Sigmoid colon (tissue), 7 donors: ENCODE results near the gene MTM1. TPM values are rescaled to one million over a fixed set of nuclear protein-coding genes. Genes with fewer than 3 reads are reported as not detected.

Experiments used
- DNase-seq: peaks from one replicate; pipeline ENCODE4 v3.0.0-alpha.2; 2019
- H3K27ac ChIP-seq, 4 donors: fragments of 200-600 bp; sonication (generic); one replicate each; pipeline ENCODE4 v1.5.1; 2016 to 2019; ENCODE audit warnings: mild to moderate bottlenecking in 1 of 4
- H3K27me3 ChIP-seq, 3 donors: fragments of 200-600 bp; sonication (generic); one replicate each; pipeline ENCODE4 v1.5.1; 2019; ENCODE audit warnings: mild to moderate bottlenecking in 1 of 3
- H3K36me3 ChIP-seq, 4 donors: fragments of 200-600 bp; sonication (generic); one replicate each; pipeline ENCODE4 v1.5.1; 2016 to 2019
- H3K4me1 ChIP-seq, 4 donors: fragments of 200-600 bp; sonication (generic); one replicate each; pipeline ENCODE4 v1.5.1; 2017 to 2019
- H3K4me3 ChIP-seq, 4 donors: fragments of 200-600 bp; sonication (generic); one replicate each; pipeline ENCODE4 v1.5.1; 2017 to 2019; ENCODE audit warnings: mild to moderate bottlenecking in 2 of 4, moderate library complexity in 1 of 4
- H3K9me3 ChIP-seq, 4 donors: fragments of 200-600 bp in 3 of 4; sonication (generic) in 3 of 4; one replicate each; pipeline versions ENCODE4 v1.5.1 to v1.6.1; 2013 to 2019
- CTCF ChIP-seq, 4 experiments: fragments of 450-650 bp in 3 of 4; fragments of 200-600 bp in 1 of 4; IDR thresholded peaks; one replicate each; pipeline ENCODE4 v1.5.1; 2016 to 2019; ENCODE audit warnings: antibody characterized with exemption in 4 of 4, mild to moderate bottlenecking in 3 of 4, moderate library complexity in 2 of 4
- EP300 ChIP-seq, 4 donors: sonication (generic); formaldehyde crosslinking; IDR thresholded peaks; one replicate each; pipeline ENCODE4 v1.6.1; 2017; ENCODE audit warnings: antibody characterized with exemption in 4 of 4
- POLR2A ChIP-seq, 2 donors: fragments of 450-650 bp; IDR thresholded peaks; one replicate each; pipeline ENCODE4 v1.6.1; 2016; ENCODE audit warnings: antibody characterized with exemption in 2 of 2, mild to moderate bottlenecking in 2 of 2, moderate library complexity in 2 of 2
- POLR2AphosphoS5 ChIP-seq, 4 donors: sonication (generic); formaldehyde crosslinking; IDR thresholded peaks; one replicate each; pipeline ENCODE4 v1.6.1; 2017; ENCODE audit warnings: antibody characterized with exemption in 4 of 4
- WGBS, 2 donors: extraction: QIAGEN DNeasy Blood & Tissue Kit; methylation state at CpG; one replicate each; pipeline ENCODE4 v1.1.7; 2013; 5-methylcytosine and 5-hydroxymethylcytosine counted together
- intact Hi-C: fragments of 100-400 bp; cut with DNase I; formaldehyde crosslinking; loops from one replicate; pipeline ENCODE4 v1.15.1; 2023
- polyA plus RNA-seq, 3 donors: library from polyadenylated mRNA; stranded (reverse); fragments of 200-250 nt; gene quantifications; one replicate each; pipeline ENCODE4 v1.2.3, GENCODE V29; 2013
- total RNA-seq, 4 donors: library from RNA; depleted of rRNA; stranded (reverse); fragments of >200 nt; gene quantifications; one replicate each; pipeline ENCODE4 v1.1.0, GENCODE V29; 2016
- donor health status: healthy with polysubstance abuse.
- donor health status: Bipolar disorder and iron deficiency.
- donor health status: healthy.

MTM1 gene
- total and polyA plus RNA-seq, 7 donors = 13.1 to 30.1 (median 19.6) TPM

- Histone ChIP-seq H3K4me3 (no peak overlapping the region), H3K4me1 (peaks cover 0 to 8% (median 0%) of the 10 kb centered on the region in 4 donors), H3K36me3 (no peaks in the 10 kb centered on the region), H3K9me3 (no peaks in the 10 kb centered on the region), H3K27ac (no peak overlapping the region), H3K27me3 (no peaks in the 10 kb centered on the region)
- WGBS, 2 donors = 69 to 84% methylated on average over 3 of the region's 3 CpGs
- intact Hi-C loops = loop anchor here (10.0 kb wide), 1 partner anchor 770 kb away; no protein-coding TSS in a partner anchor
- DNase-seq = no peak
- TF ChIP-seq CTCF (IDR thresholded peaks at IDR 0.05) (no peak), POLR2AphosphoS5 (IDR thresholded peaks at IDR 0.05) (no peak)
Measured at GRCh38 chrX:150715184-150715583, 146.8 kb downstream of the MTM1 start.

GRCh38 chrX:150719621-150720020 lies 151.2 kb downstream of the MTM1 start:
- DNase-seq = no peak
- Histone ChIP-seq H3K27ac (no peak overlapping the region), H3K4me3 (no peak overlapping the region), H3K4me1 (peaks cover 0 to 8% (median 0%) of the 10 kb centered on the region in 4 donors), H3K9me3 (no peaks in the 10 kb centered on the region), H3K27me3 (no peaks in the 10 kb centered on the region), H3K36me3 (no peaks in the 10 kb centered on the region)
- intact Hi-C loops = loop anchor here (10.0 kb wide), 1 partner anchor 775 kb away; no protein-coding TSS in a partner anchor
- WGBS, 2 donors = 92 to 94% methylated on average over 4 of the region's 4 CpGs
- TF ChIP-seq EP300 (IDR thresholded peaks at IDR 0.05) (no peak), CTCF (IDR thresholded peaks at IDR 0.05) (no peak), POLR2AphosphoS5 (IDR thresholded peaks at IDR 0.05) (no peak), POLR2A (IDR thresholded peaks at IDR 0.05) (no peak)

Other genes starting within 250 kb of the MTM1 start
- 1 to 10 TPM; 1.2 to 6.4 (median 2.2) TPM for gene MAMLD1, start 205.3 kb upstream of the MTM1 start, total RNA-seq
- 1 to 10 TPM in 1 of 3 donors, under 1 TPM in 2; under 0.01 to 1.1 (median 0.23) TPM for gene MAMLD1, start 205.3 kb upstream of the MTM1 start, polyA plus RNA-seq
- 10 to 100 TPM in 3 of 4 donors, 1 to 10 TPM in 1; 10.0 to 27.0 (median 17.4) TPM for gene MTMR1, start 124.8 kb downstream of the MTM1 start, total RNA-seq
- gene MTMR1, start 124.8 kb downstream of the MTM1 start, polyA plus RNA-seq = 10 to 100 TPM in 1 of 3 donors, 1 to 10 TPM in 2; 6.0 to 12.0 (median 6.5) TPM